LHCN-M2 (cell line): ENCODE results near the gene ZNF329. TPM values are rescaled to one million over a fixed set of nuclear protein-coding genes. Genes with fewer than 3 reads are reported as not detected.

ENCODE experiments used
- total RNA-seq: library from RNA; depleted of rRNA; stranded (reverse); fragments of >200 nt; gene quantifications from 2 replicates; pipeline ENCODE4 v1.2.3, GENCODE V29; 2014; rRNA removed

Gene ZNF329
- total RNA-seq, 1 experiment from 2014 or later = 11.8 TPM

Other genes starting within 250 kb of the ZNF329 start
- 9.3 and 10.8 TPM in 2 replicates for gene ZNF417, start 234.2 kb downstream of the ZNF329 start, total RNA-seq
- 1.5 and 2.4 TPM in 2 replicates for gene ZNF418, start 215.4 kb downstream of the ZNF329 start, total RNA-seq
- gene ZNF256, start 203.1 kb downstream of the ZNF329 start, total RNA-seq = 2.9 and 3.7 TPM in 2 replicates
- gene C19orf18, start 176.3 kb downstream of the ZNF329 start, total RNA-seq = not detected in 2 replicates
- gene ZNF606, start 148.0 kb downstream of the ZNF329 start, total RNA-seq = 13.9 and 15.6 TPM in 2 replicates
- not detected in 2 replicates for gene ZSCAN1, start 116.8 kb downstream of the ZNF329 start, total RNA-seq
- 0.83 and 1.4 TPM in 2 replicates for gene ZNF135, start 91.5 kb downstream of the ZNF329 start, total RNA-seq
- 57.6 and 59.5 TPM in 2 replicates for gene ZSCAN18, start 52.6 kb downstream of the ZNF329 start, total RNA-seq
- gene ZNF274, start 32.3 kb upstream of the ZNF329 start, total RNA-seq = 12.2 and 12.7 TPM in 2 replicates
- 43.8 and 49.2 TPM in 2 replicates for gene ZNF544, start 78.1 kb upstream of the ZNF329 start, total RNA-seq
- gene ZNF8, start 128.2 kb upstream of the ZNF329 start, total RNA-seq = 4.5 and 6.2 TPM in 2 replicates
- gene ERVK3-1, start 154.6 kb upstream of the ZNF329 start, total RNA-seq = 52.8 and 59.9 TPM in 2 replicates
- gene ZSCAN22, start 176.2 kb upstream of the ZNF329 start, total RNA-seq = 2.6 and 3.5 TPM in 2 replicates
- 27.7 and 62.6 TPM in 2 replicates for gene A1BG, start 202.7 kb upstream of the ZNF329 start, total RNA-seq
- 1.1 TPM in 2 replicates for gene ZNF497, start 212.0 kb upstream of the ZNF329 start, total RNA-seq
- gene ZNF837, start 230.2 kb upstream of the ZNF329 start, total RNA-seq = 4.6 and 6.0 TPM in 2 replicates
- 1,719 and 2,296 TPM in 2 replicates for gene RPS5, start 236.5 kb upstream of the ZNF329 start, total RNA-seq
- 0.29 TPM in 1 of 2 replicates, not detected in the other for gene RNF225, start 244.9 kb upstream of the ZNF329 start, total RNA-seq